ENCODE results near the gene RBM45. TPM values are rescaled to one million over a fixed set of nuclear protein-coding genes. Genes with fewer than 3 reads are reported as not detected.
A peak's percentile ranks its signal among the peaks of the same experiment; 100 is the strongest.
"Not testable (repeated sequence)": the region's sequence is repeated elsewhere in the genome, so short reads cannot be mapped to it uniquely, and the experiment has no call there.

Gene RBM45
- total and polyA plus RNA-seq, 4 donors, result 5.4 to 12.9 (median 12.2) TPM

GRCh38 chr2:178072383-178073301, 39.6 kb upstream of the RBM45 start, which contains the start of gene PDE11A:
Gene PDE11A, minus strand, starts transcription at chr2:178072777. Its CDS starts 340 bp downstream, at chr2:178072437.
- 1% methylated on average over 42 to 44 of the region's 44 CpGs for WGBS, 2 donors
- peak; percentile 92 for ATAC-seq (ENCODE audit: low FRiP score)
- intact Hi-C loops (cut with DNase I), result no loop called here

GRCh38 chr2:178074123-178075005, 37.9 kb upstream of the RBM45 start:
- H3K4me1 ChIP-seq (ENCODE audit: control insufficient read depth in 1 of 2, insufficient read depth in 2 of 2, low read length in 2 of 2), result no peaks in the 10 kb centered on the region
- H3K9me3 ChIP-seq (ENCODE audit: control insufficient read depth, low read length), result no peaks in the 10 kb centered on the region
- no peak for DNase-seq
- no peak for ATAC-seq (ENCODE audit: low FRiP score)
- H3K36me3 ChIP-seq (ENCODE audit: control insufficient read depth in 1 of 2, insufficient read depth in 2 of 2, low read length in 1 of 2), result no peaks in the 10 kb centered on the region
- no peaks in the 10 kb centered on the region for H3K27me3 ChIP-seq (ENCODE audit: control insufficient read depth in 1 of 2, insufficient read depth in 2 of 2, low read length in 1 of 2)
- intact Hi-C loops (cut with DNase I), result no loop called here
- H3K4me3 ChIP-seq (ENCODE audit: low read length in 2 of 2), result no peak overlapping the region
- no peak overlapping the region for H3K27ac ChIP-seq (ENCODE audit: low read depth in 1 of 2, low read length in 2 of 2)
- 76 to 78% methylated on average over 8 of the region's 8 CpGs for WGBS, 2 donors

More at GRCh38 chr2:178072383-178073301, 39.6 kb upstream of the RBM45 start, which contains the start of gene PDE11A:
- H3K4me1 ChIP-seq (ENCODE audit: control insufficient read depth in 1 of 2, insufficient read depth in 2 of 2, low read length in 2 of 2), result no peaks in the 10 kb centered on the region
- H3K36me3 ChIP-seq (ENCODE audit: control insufficient read depth in 1 of 2, insufficient read depth in 2 of 2, low read length in 1 of 2), result no peaks in the 10 kb centered on the region
- DNase-seq, result peak; percentile 90 to 94
- no peak within 1 kb of the TSS for H3K27ac ChIP-seq (ENCODE audit: low read depth in 1 of 2, low read length in 2 of 2)
- peaks cover 0 to under 1% of the 10 kb centered on the region in 2 donors for H3K27me3 ChIP-seq (ENCODE audit: control insufficient read depth in 1 of 2, insufficient read depth in 2 of 2, low read length in 1 of 2)
- H3K9me3 ChIP-seq (ENCODE audit: control insufficient read depth, low read length), result no peaks in the 10 kb centered on the region
- H3K4me3 ChIP-seq (ENCODE audit: low read length in 2 of 2), result peak within 1 kb of the TSS; percentile 3 to 9

- no peak for ATAC-seq (ENCODE audit: low FRiP score)
- H3K27ac ChIP-seq (ENCODE audit: low read depth in 1 of 2, low read length in 2 of 2), result no peak overlapping the region
Observed at GRCh38 chr2:178075006-178075326, 37.3 kb upstream of the RBM45 start.

GRCh38 chr2:178076130-178076529, 36.1 kb upstream of the RBM45 start:
- DNase-seq (no peak), ATAC-seq (ENCODE audit: low FRiP score) (no peak)
- Histone ChIP-seq H3K4me3 (ENCODE audit: low read length in 2 of 2) (no peak overlapping the region), H3K27me3 (ENCODE audit: control insufficient read depth in 1 of 2, insufficient read depth in 2 of 2, low read length in 1 of 2) (no peaks in the 10 kb centered on the region), H3K36me3 (ENCODE audit: control insufficient read depth in 1 of 2, insufficient read depth in 2 of 2, low read length in 1 of 2) (no peaks in the 10 kb centered on the region), H3K4me1 (ENCODE audit: control insufficient read depth in 1 of 2, insufficient read depth in 2 of 2, low read length in 2 of 2) (no peaks in the 10 kb centered on the region), H3K27ac (ENCODE audit: low read depth in 1 of 2, low read length in 2 of 2) (no peak overlapping the region), H3K9me3 (ENCODE audit: control insufficient read depth, low read length) (no peaks in the 10 kb centered on the region)
- intact Hi-C loops (cut with DNase I), result no loop called here

More at GRCh38 chr2:178075006-178075326, 37.3 kb upstream of the RBM45 start:
- Histone ChIP-seq H3K4me1 (ENCODE audit: control insufficient read depth in 1 of 2, insufficient read depth in 2 of 2, low read length in 2 of 2) (no peaks in the 10 kb centered on the region), H3K9me3 (ENCODE audit: control insufficient read depth, low read length) (no peaks in the 10 kb centered on the region), H3K36me3 (ENCODE audit: control insufficient read depth in 1 of 2, insufficient read depth in 2 of 2, low read length in 1 of 2) (no peaks in the 10 kb centered on the region), H3K27me3 (ENCODE audit: control insufficient read depth in 1 of 2, insufficient read depth in 2 of 2, low read length in 1 of 2) (no peaks in the 10 kb centered on the region), H3K4me3 (ENCODE audit: low read length in 2 of 2) (no peak overlapping the region)
- intact Hi-C loops (cut with DNase I), result no loop called here
- WGBS, 2 donors, result 95 to 100% methylated on average over 1 of the region's 1 CpG
- no peak for DNase-seq

- H3K4me3 ChIP-seq (ENCODE audit: low read length in 2 of 2); ATAC-seq (ENCODE audit: low FRiP score); intact Hi-C loops (cut with DNase I); H3K27me3 ChIP-seq (ENCODE audit: control insufficient read depth in 1 of 2, insufficient read depth in 2 of 2, low read length in 1 of 2); H3K9me3 ChIP-seq (ENCODE audit: control insufficient read depth, low read length); H3K27ac ChIP-seq (ENCODE audit: low read depth in 1 of 2, low read length in 2 of 2); H3K36me3 ChIP-seq (ENCODE audit: control insufficient read depth in 1 of 2, insufficient read depth in 2 of 2, low read length in 1 of 2); H3K4me1 ChIP-seq (ENCODE audit: control insufficient read depth in 1 of 2, insufficient read depth in 2 of 2, low read length in 2 of 2); DNase-seq: not testable (repeated sequence)
- 75 to 84% methylated on average over 3 of the region's 3 CpGs for WGBS, 2 donors
Observed at GRCh38 chr2:178079279-178079678, 33.0 kb upstream of the RBM45 start.

- ATAC-seq (ENCODE audit: low FRiP score), result no peak
- no peak overlapping the region for H3K4me3 ChIP-seq (ENCODE audit: low read length in 2 of 2)
- no peaks in the 10 kb centered on the region for H3K9me3 ChIP-seq (ENCODE audit: control insufficient read depth, low read length)
- no peaks in the 10 kb centered on the region for H3K27me3 ChIP-seq (ENCODE audit: control insufficient read depth in 1 of 2, insufficient read depth in 2 of 2, low read length in 1 of 2)
- H3K27ac ChIP-seq (ENCODE audit: low read depth in 1 of 2, low read length in 2 of 2), result no peak overlapping the region
- intact Hi-C loops (cut with DNase I), result no loop called here
- no peaks in the 10 kb centered on the region for H3K36me3 ChIP-seq (ENCODE audit: control insufficient read depth in 1 of 2, insufficient read depth in 2 of 2, low read length in 1 of 2)
- 74 to 83% methylated on average over 3 of the region's 3 CpGs for WGBS, 2 donors
- DNase-seq, result no peak
- H3K4me1 ChIP-seq (ENCODE audit: control insufficient read depth in 1 of 2, insufficient read depth in 2 of 2, low read length in 2 of 2), result no peaks in the 10 kb centered on the region
Observed at GRCh38 chr2:178082408-178083045, 29.7 kb upstream of the RBM45 start.

GRCh38 chr2:178084273-178084672, 28.0 kb upstream of the RBM45 start:
- no peaks in the 10 kb centered on the region for H3K27me3 ChIP-seq (ENCODE audit: control insufficient read depth in 1 of 2, insufficient read depth in 2 of 2, low read length in 1 of 2)
- H3K36me3 ChIP-seq (ENCODE audit: control insufficient read depth in 1 of 2, insufficient read depth in 2 of 2, low read length in 1 of 2), result no peaks in the 10 kb centered on the region
- H3K27ac ChIP-seq (ENCODE audit: low read depth in 1 of 2, low read length in 2 of 2), result no peak overlapping the region
- DNase-seq (no peak), ATAC-seq (ENCODE audit: low FRiP score) (no peak)
- no peaks in the 10 kb centered on the region for H3K9me3 ChIP-seq (ENCODE audit: control insufficient read depth, low read length)
- intact Hi-C loops (cut with DNase I), result no loop called here
- 83 to 84% methylated on average over 3 of the region's 3 CpGs for WGBS, 2 donors
- no peaks in the 10 kb centered on the region for H3K4me1 ChIP-seq (ENCODE audit: control insufficient read depth in 1 of 2, insufficient read depth in 2 of 2, low read length in 2 of 2)
- no peak overlapping the region for H3K4me3 ChIP-seq (ENCODE audit: low read length in 2 of 2)

- ATAC-seq (ENCODE audit: low FRiP score) (no peak), DNase-seq (no peak)
- no peaks in the 10 kb centered on the region for H3K9me3 ChIP-seq (ENCODE audit: control insufficient read depth, low read length)
- no peak overlapping the region for H3K4me3 ChIP-seq (ENCODE audit: low read length in 2 of 2)
- 75 to 81% methylated on average over 6 of the region's 6 CpGs for WGBS, 2 donors
- no peaks in the 10 kb centered on the region for H3K4me1 ChIP-seq (ENCODE audit: control insufficient read depth in 1 of 2, insufficient read depth in 2 of 2, low read length in 2 of 2)
- intact Hi-C loops (cut with DNase I), result no loop called here
- H3K27ac ChIP-seq (ENCODE audit: low read depth in 1 of 2, low read length in 2 of 2), result no peak overlapping the region
- H3K27me3 ChIP-seq (ENCODE audit: control insufficient read depth in 1 of 2, insufficient read depth in 2 of 2, low read length in 1 of 2), result no peaks in the 10 kb centered on the region
- no peaks in the 10 kb centered on the region for H3K36me3 ChIP-seq (ENCODE audit: control insufficient read depth in 1 of 2, insufficient read depth in 2 of 2, low read length in 1 of 2)
Observed at GRCh38 chr2:178088774-178089270, 23.4 kb upstream of the RBM45 start.
